CD8-positive, alpha-beta memory T cell (primary cell): ENCODE results near the gene TAF1B. TPM values are rescaled to one million over a fixed set of nuclear protein-coding genes. Genes with fewer than 3 reads are reported as not detected.

ENCODE experiments used
- CTCF ChIA-PET: fragments of 350-600 bp; sonication (Branson Sonifier 250); formaldehyde crosslinking; loops from one replicate; lab custom pipeline; 2021; ENCODE audit warnings: antibody characterized with exemption; lab: Charles Lee
- POLR2A ChIA-PET: fragments of 350-600 bp; sonication (Branson Sonifier 250); formaldehyde crosslinking; loops from one replicate; lab custom pipeline; 2021; ENCODE audit warnings: antibody characterized with exemption; lab: Charles Lee
- DNase-seq, 5 donors: peaks; one replicate each; pipeline versions ENCODE4 v3.0.0 to v3.0.0-alpha.2; 2020 to 2022; ENCODE audit warnings: mixed read lengths in 1 of 5
- H3K27ac ChIP-seq: one replicate; pipeline ENCODE4 v1.7.0; 2013; ENCODE audit warnings: low read depth, mild to moderate bottlenecking, low read length, moderate library complexity
- H3K27me3 ChIP-seq: 2 replicates; pipeline ENCODE4 v1.7.0; 2013; ENCODE audit warnings: low read length, mild to moderate bottlenecking; ENCODE audit not compliant: insufficient read depth, poor library complexity, severe bottlenecking
- H3K36me3 ChIP-seq: 2 replicates; pipeline ENCODE4 v1.7.0; 2013; ENCODE audit warnings: mild to moderate bottlenecking, low read length, moderate library complexity; ENCODE audit not compliant: insufficient read depth
- H3K4me1 ChIP-seq: 2 replicates; pipeline ENCODE4 v1.7.0; 2013; ENCODE audit warnings: mild to moderate bottlenecking, low read length, moderate library complexity; ENCODE audit not compliant: insufficient read depth
- H3K4me3 ChIP-seq: 2 replicates; pipeline ENCODE4 v1.7.0; 2013; ENCODE audit warnings: mild to moderate bottlenecking, low read length
- H3K9me3 ChIP-seq: 2 replicates; pipeline ENCODE4 v1.7.0; 2013; ENCODE audit warnings: mild to moderate bottlenecking, low read length
- H3K27ac Mint-ChIP-seq, 8 donors: one replicate each; pipeline ENCODE4 v1.8.0; 2020 to 2021; ENCODE audit warnings: mixed read lengths in 8 of 8, mild to moderate bottlenecking in 6 of 8, inconsistent platforms in 3 of 8, moderate library complexity in 3 of 8
- H3K27me3 Mint-ChIP-seq, 2 donors: one replicate each; pipeline ENCODE4 v1.8.0; 2020 to 2021; ENCODE audit warnings: mixed read lengths in 2 of 2, mild to moderate bottlenecking in 1 of 2, moderate library complexity in 1 of 2
- H3K36me3 Mint-ChIP-seq, 3 donors: one replicate each; pipeline ENCODE4 v1.8.0; 2020 to 2021; ENCODE audit warnings: mixed read lengths in 3 of 3, inconsistent platforms in 1 of 3, mild to moderate bottlenecking in 1 of 3
- H3K4me1 Mint-ChIP-seq, 3 donors: one replicate each; pipeline ENCODE4 v1.8.0; 2020 to 2021; ENCODE audit warnings: mixed read lengths in 3 of 3, inconsistent platforms in 1 of 3, mild to moderate bottlenecking in 1 of 3
- H3K4me3 Mint-ChIP-seq, 7 donors: one replicate each; pipeline ENCODE4 v1.8.0; 2020 to 2021; ENCODE audit warnings: mixed read lengths in 7 of 7, mild to moderate bottlenecking in 6 of 7, moderate library complexity in 4 of 7, inconsistent platforms in 2 of 7
- H3K9me3 Mint-ChIP-seq, 5 donors: one replicate each; pipeline ENCODE4 v1.8.0; 2020 to 2022; ENCODE audit warnings: mixed read lengths in 5 of 5, mild to moderate bottlenecking in 3 of 5, moderate library complexity in 2 of 5, inconsistent platforms in 1 of 5
- polyA plus RNA-seq: library from polyadenylated mRNA; unstranded; fragments of 300-500 nt; fragmentation: Illumina TruSeq; gene quantifications from one replicate; pipeline ENCODE4 v1.2.3, GENCODE V29; 2021
- total RNA-seq, 2 experiments: library from RNA; stranded (reverse); gene quantifications; one replicate each; pipeline ENCODE4 v1.2.3, GENCODE V29; 2021

TAF1B gene
- total and polyA plus RNA-seq, 3 experiments from 2014 or later: 19.1 to 24.3 (median 20.6) TPM

DNA sequence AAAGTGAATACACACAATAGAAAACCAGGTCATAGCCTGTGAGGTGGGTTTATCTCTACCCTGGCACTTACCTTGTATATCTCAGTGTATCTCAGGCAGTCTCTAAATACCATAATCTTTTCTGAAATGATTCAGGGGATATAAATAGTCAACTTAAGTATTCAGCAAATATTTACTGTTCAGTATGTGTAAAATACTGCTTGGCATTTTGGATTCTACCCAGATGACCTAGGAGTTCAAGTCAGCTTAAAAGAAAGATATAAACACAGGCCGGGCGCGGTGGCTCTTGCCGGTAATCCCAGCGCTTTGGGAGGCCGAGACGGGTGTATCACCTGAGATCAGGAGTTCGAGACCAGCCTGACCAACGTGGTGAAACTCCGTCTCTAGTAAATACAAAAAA lies 132.1 kb downstream of the TAF1B start:
- H3K27ac ChIP-seq: no peak overlapping the region
- Mint-ChIP-seq H3K36me3 (no peaks in the 10 kb centered on the region), H3K4me1 (peaks cover 4 to 6% (median 4%) of the 10 kb centered on the region in 3 donors), H3K27ac (no peak overlapping the region), H3K9me3 (no peaks in the 10 kb centered on the region), H3K27me3 (peaks cover 20 to 29% of the 10 kb centered on the region in 2 donors), H3K4me3 (no peak overlapping the region)
- DNase-seq: no peak
- H3K9me3 ChIP-seq: no peaks in the 10 kb centered on the region
- H3K36me3 ChIP-seq: no peaks in the 10 kb centered on the region
- no peak overlapping the region for H3K4me3 ChIP-seq
- H3K4me1 ChIP-seq: peaks cover 7% of the 10 kb centered on the region
- ChIA-PET POLR2A (no interaction called here), CTCF (interaction anchor here (1.5 to 3.1 kb wide), 2 partner anchors 9 to 72 kb away, joined by 5 to 15 read pairs; no protein-coding TSS in a partner anchor)
- H3K27me3 ChIP-seq: no peaks in the 10 kb centered on the region

DNA sequence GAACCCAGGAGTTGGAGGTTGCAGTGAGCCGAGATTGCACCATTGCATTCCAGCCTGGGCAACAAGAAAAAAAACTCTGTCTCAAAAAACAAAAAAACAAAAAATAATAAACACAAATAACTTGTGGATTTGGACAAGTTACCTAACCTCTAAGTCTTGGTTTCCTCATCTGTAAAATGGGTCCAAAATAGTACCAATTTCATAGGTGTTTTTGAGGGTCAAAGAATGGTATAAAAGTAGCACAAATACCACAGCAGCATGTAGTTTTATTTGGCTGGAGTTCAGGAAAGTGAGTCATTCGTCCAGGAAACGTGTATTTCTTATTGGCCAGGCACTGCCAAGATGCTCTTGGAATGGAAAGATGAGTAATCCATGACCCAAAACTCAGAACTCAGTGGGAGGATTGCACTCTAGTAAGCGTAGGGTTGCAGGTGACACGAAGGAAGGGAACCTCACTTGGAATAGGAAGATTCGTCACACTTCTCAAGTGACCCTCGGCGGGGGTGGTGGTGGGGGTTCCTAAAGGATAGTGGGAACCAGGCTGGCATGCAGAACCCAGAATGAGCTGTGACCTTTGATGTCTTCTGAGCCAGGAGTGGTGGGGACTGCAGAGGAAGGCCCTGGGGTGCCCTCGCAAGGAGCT lies 132.7 kb downstream of the TAF1B start:
- Histone ChIP-seq H3K27ac (no peak overlapping the region), H3K27me3 (no peaks in the 10 kb centered on the region), H3K36me3 (no peaks in the 10 kb centered on the region), H3K4me1 (peaks cover 7% of the 10 kb centered on the region), H3K9me3 (no peaks in the 10 kb centered on the region), H3K4me3 (no peak overlapping the region)
- peaks cover 4 to 10% (median 4%) of the 10 kb centered on the region in 3 donors for H3K4me1 Mint-ChIP-seq
- no peak overlapping the region for H3K4me3 Mint-ChIP-seq
- ChIA-PET CTCF (interaction anchor here (1.0 to 3.1 kb wide), 3 partner anchors 8 to 76 kb away, joined by 3 to 15 read pairs (median 5); no protein-coding TSS in a partner anchor), POLR2A (no interaction called here)
- no peak overlapping the region for H3K27ac Mint-ChIP-seq
- DNase-seq: no peak
- H3K36me3 Mint-ChIP-seq: no peaks in the 10 kb centered on the region
- no peaks in the 10 kb centered on the region for H3K9me3 Mint-ChIP-seq
- H3K27me3 Mint-ChIP-seq: peaks cover 20 to 29% of the 10 kb centered on the region in 2 donors

DNA sequence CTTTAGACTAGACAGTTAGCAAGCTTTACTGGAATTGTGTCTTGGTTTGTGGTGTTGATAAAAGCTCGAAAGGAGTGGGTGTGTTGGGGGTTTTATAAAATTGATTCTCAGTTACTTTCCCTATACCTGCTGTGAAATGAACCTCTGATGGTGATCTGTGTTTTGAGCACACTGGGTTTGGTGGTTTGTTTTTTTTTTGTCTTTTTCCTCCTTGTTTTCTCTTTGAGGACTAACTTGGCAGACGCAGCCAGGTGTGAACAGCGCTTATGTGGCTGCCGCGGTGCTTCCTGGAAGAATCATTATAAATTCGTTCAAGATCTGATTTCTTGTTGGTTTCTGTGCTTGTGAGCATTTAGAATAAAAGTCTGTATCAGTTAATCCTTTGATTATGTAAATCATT lies 136.7 kb downstream of the TAF1B start:
- H3K4me3 Mint-ChIP-seq: peak overlapping the region in 1 of 7 donors; percentile 10
- no peak overlapping the region for H3K4me3 ChIP-seq

GRCh38 chr2:9980520-9980919 lies 137.2 kb downstream of the TAF1B start:
- no peak overlapping the region for H3K4me3 Mint-ChIP-seq
- CTCF ChIA-PET: interaction anchor here (7.7 kb wide), 1 partner anchor 68 kb away, joined by 201 read pairs; no protein-coding TSS in a partner anchor
- H3K27ac Mint-ChIP-seq: no peak overlapping the region
- peaks cover 8 to 16% (median 10%) of the 10 kb centered on the region in 3 donors for H3K4me1 Mint-ChIP-seq
- no peak overlapping the region for H3K4me3 ChIP-seq
- no peaks in the 10 kb centered on the region for H3K9me3 ChIP-seq
- H3K9me3 Mint-ChIP-seq: no peaks in the 10 kb centered on the region
- POLR2A ChIA-PET: no interaction called here
- peaks cover 19 to 34% of the 10 kb centered on the region in 2 donors for H3K27me3 Mint-ChIP-seq
- H3K27ac ChIP-seq: no peak overlapping the region
- H3K36me3 Mint-ChIP-seq: no peaks in the 10 kb centered on the region
- no peak for DNase-seq
- H3K36me3 ChIP-seq: no peaks in the 10 kb centered on the region
- H3K4me1 ChIP-seq: peaks cover 7% of the 10 kb centered on the region
- no peaks in the 10 kb centered on the region for H3K27me3 ChIP-seq

More for the DNA sequence above, 136.7 kb downstream of the TAF1B start:
- Histone ChIP-seq H3K27me3 (no peaks in the 10 kb centered on the region), H3K36me3 (no peaks in the 10 kb centered on the region), H3K27ac (no peak overlapping the region), H3K4me1 (peaks cover 7% of the 10 kb centered on the region), H3K9me3 (no peaks in the 10 kb centered on the region)
- CTCF ChIA-PET: interaction anchor here (1.0 to 1.5 kb wide), 2 partner anchors 67 to 68 kb away, joined by 3 to 4 read pairs; no protein-coding TSS in a partner anchor
- peak in 1 of 5 donors; percentile 3 for DNase-seq
- Mint-ChIP-seq H3K27me3 (peaks cover 19 to 34% of the 10 kb centered on the region in 2 donors), H3K27ac (peak overlapping the region in 1 of 8 donors; percentile 62), H3K4me1 (peaks cover 8 to 16% (median 10%) of the 10 kb centered on the region in 3 donors), H3K36me3 (no peaks in the 10 kb centered on the region), H3K9me3 (no peaks in the 10 kb centered on the region)
- POLR2A ChIA-PET: no interaction called here

GRCh38 chr2:9981655-9982054 lies 138.4 kb downstream of the TAF1B start:
- Histone ChIP-seq H3K36me3 (no peaks in the 10 kb centered on the region), H3K4me3 (no peak overlapping the region), H3K4me1 (peaks cover 7% of the 10 kb centered on the region), H3K27me3 (no peaks in the 10 kb centered on the region), H3K9me3 (no peaks in the 10 kb centered on the region), H3K27ac (no peak overlapping the region)
- Mint-ChIP-seq H3K4me1 (peaks cover 8 to 16% (median 10%) of the 10 kb centered on the region in 3 donors), H3K4me3 (no peak overlapping the region), H3K27me3 (peaks cover 12 to 25% of the 10 kb centered on the region in 2 donors), H3K27ac (no peak overlapping the region), H3K9me3 (no peaks in the 10 kb centered on the region), H3K36me3 (no peaks in the 10 kb centered on the region)
- CTCF ChIA-PET: interaction anchor here (7.7 kb wide), 1 partner anchor 67 kb away, joined by 201 read pairs; no protein-coding TSS in a partner anchor
- POLR2A ChIA-PET: no interaction called here
- DNase-seq: no peak

DNA sequence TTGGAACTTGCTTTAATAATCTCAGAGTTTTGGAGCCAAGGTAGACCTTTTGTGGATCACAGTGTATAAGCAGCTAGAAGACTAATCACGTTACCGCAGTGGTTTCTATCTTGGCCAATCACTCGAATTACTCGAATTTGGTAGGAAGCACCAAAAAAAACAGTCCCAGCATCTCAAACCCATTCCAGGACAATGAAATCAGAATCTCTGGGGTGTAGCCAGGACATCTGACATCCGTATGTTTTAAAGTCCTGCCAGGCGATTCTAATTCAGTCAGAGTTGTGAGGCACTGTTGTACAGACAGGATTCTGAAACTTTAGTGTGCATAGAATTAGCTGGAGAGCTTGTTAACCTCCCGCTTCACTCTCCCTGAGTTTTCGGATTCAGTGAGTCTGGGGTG lies 139.0 kb downstream of the TAF1B start:
- no peak overlapping the region for H3K27ac ChIP-seq
- peaks cover 8 to 16% (median 10%) of the 10 kb centered on the region in 3 donors for H3K4me1 Mint-ChIP-seq
- H3K9me3 ChIP-seq: no peaks in the 10 kb centered on the region
- peaks cover 12 to 21% of the 10 kb centered on the region in 2 donors for H3K27me3 Mint-ChIP-seq
- no peaks in the 10 kb centered on the region for H3K36me3 Mint-ChIP-seq
- CTCF ChIA-PET: interaction anchor here (7.7 kb wide), 1 partner anchor 67 kb away, joined by 201 read pairs; no protein-coding TSS in a partner anchor
- POLR2A ChIA-PET: no interaction called here
- peaks cover 7% of the 10 kb centered on the region for H3K4me1 ChIP-seq
- no peak overlapping the region for H3K27ac Mint-ChIP-seq
- no peak overlapping the region for H3K4me3 ChIP-seq
- H3K27me3 ChIP-seq: no peaks in the 10 kb centered on the region
- no peak overlapping the region for H3K4me3 Mint-ChIP-seq
- no peak for DNase-seq
- H3K36me3 ChIP-seq: no peaks in the 10 kb centered on the region
- H3K9me3 Mint-ChIP-seq: no peaks in the 10 kb centered on the region

- Histone ChIP-seq H3K36me3 (no peaks in the 10 kb centered on the region), H3K4me3 (no peak overlapping the region), H3K27me3 (no peaks in the 10 kb centered on the region), H3K9me3 (no peaks in the 10 kb centered on the region), H3K27ac (no peak overlapping the region), H3K4me1 (peaks cover 7% of the 10 kb centered on the region)
- CTCF ChIA-PET: interaction anchor here (0.8 to 7.7 kb wide), 4 partner anchors 11 to 170 kb away, joined by 3 to 201 read pairs (median 12); no protein-coding TSS in a partner anchor
- Mint-ChIP-seq H3K27me3 (peaks cover 11 to 16% of the 10 kb centered on the region in 2 donors), H3K27ac (no peak overlapping the region), H3K36me3 (no peaks in the 10 kb centered on the region), H3K9me3 (no peaks in the 10 kb centered on the region), H3K4me3 (no peak overlapping the region), H3K4me1 (peaks cover 8 to 16% (median 10%) of the 10 kb centered on the region in 3 donors)
- POLR2A ChIA-PET: no interaction called here
- no peak for DNase-seq
Observed at GRCh38 chr2:9982891-9983290, 139.6 kb downstream of the TAF1B start.
